WTC11 (cell line): ENCODE data around the gene CASKIN1. TPM values are rescaled to one million over a fixed set of nuclear protein-coding genes. Genes with fewer than 3 reads are reported as not detected.

Experiments
- CREB1 ChIP-seq: sonication (generic); formaldehyde crosslinking; IDR thresholded peaks from 2 replicates; pipeline ENCODE4 v1.8.0; 2023; ENCODE audit warnings: mild to moderate bottlenecking, missing genetic modification reagents
- EMX1 ChIP-seq: fragments of 250-450 bp; sonication (Bioruptor Pico); IDR thresholded peaks from 2 replicates; pipeline ENCODE4 v1.8.0; 2021; ENCODE audit warnings: mild to moderate bottlenecking
- JAZF1 ChIP-seq: fragments of 250-450 bp; sonication (Bioruptor Pico); IDR thresholded peaks from 2 replicates; pipeline ENCODE4 v1.9.0; 2021; ENCODE audit warnings: moderate library complexity, mild to moderate bottlenecking, inconsistent platforms
- SOX15 ChIP-seq: fragments of 250-450 bp; sonication (Bioruptor Pico); IDR thresholded peaks from 2 replicates; pipeline ENCODE4 v1.9.0; 2021; ENCODE audit warnings: mild to moderate bottlenecking
- SP1 ChIP-seq: sonication (generic); formaldehyde crosslinking; conservative IDR thresholded peaks from 2 replicates; pipeline ENCODE4 v1.8.1; 2022; ENCODE audit warnings: missing genetic modification reagents
- ZNF121 ChIP-seq: sonication (generic); formaldehyde crosslinking; IDR thresholded peaks from 2 replicates; pipeline ENCODE4 v1.8.0; 2023; ENCODE audit warnings: missing genetic modification reagents
- ZNF263 ChIP-seq: sonication (generic); formaldehyde crosslinking; IDR thresholded peaks from 2 replicates; pipeline ENCODE4 v1.8.1; 2022; ENCODE audit warnings: low read depth, mild to moderate bottlenecking, moderate library complexity, missing genetic modification reagents
- total RNA-seq: library from RNA; stranded (reverse); gene quantifications from 3 replicates; pipeline ENCODE4 v1.2.3, GENCODE V29; 2021
- TF ChIP-seq, protein P1 (sequence below): fragments of 200-600 bp; IDR thresholded peaks from 2 replicates; pipeline ENCODE4 v1.8.0; 2022; ENCODE audit warnings: antibody characterized with exemption
- TF ChIP-seq, protein P2 (sequence below): sonication (generic); formaldehyde crosslinking; IDR thresholded peaks from 2 replicates; pipeline ENCODE4 v1.8.1; 2022; ENCODE audit warnings: mild to moderate bottlenecking, moderate library complexity, missing genetic modification reagents
- TF ChIP-seq, protein P3 (sequence below): sonication (generic); formaldehyde crosslinking; IDR thresholded peaks from 2 replicates; pipeline ENCODE4 v1.8.1; 2023; ENCODE audit warnings: mild to moderate bottlenecking, missing genetic modification reagents, borderline replicate concordance
- TF ChIP-seq, protein P4 (sequence below): fragments of 250-450 bp; sonication (Bioruptor Pico); IDR thresholded peaks from 2 replicates; pipeline ENCODE4 v1.9.0; 2021; ENCODE audit warnings: mild to moderate bottlenecking
- TF ChIP-seq, protein P5 (sequence below): sonication (generic); formaldehyde crosslinking; IDR thresholded peaks from 2 replicates; pipeline ENCODE4 v1.8.0; 2023; ENCODE audit warnings: mild to moderate bottlenecking, missing genetic modification reagents
- TF ChIP-seq, protein P6 (sequence below): fragments of 250-450 bp; sonication (Bioruptor Pico); IDR thresholded peaks from 2 replicates; pipeline ENCODE4 v1.9.0; 2021; ENCODE audit warnings: mild to moderate bottlenecking
- TF ChIP-seq, protein P7 (sequence below): sonication (generic); formaldehyde crosslinking; IDR thresholded peaks from 2 replicates; pipeline ENCODE4 v1.8.1; 2023; ENCODE audit warnings: mild to moderate bottlenecking, moderate library complexity, missing genetic modification reagents
- TF ChIP-seq, protein P8 (sequence below): fragments of 250-450 bp; sonication (Bioruptor Pico); IDR thresholded peaks from 2 replicates; pipeline ENCODE4 v1.9.0; 2021; ENCODE audit warnings: mild to moderate bottlenecking, borderline replicate concordance
- TF ChIP-seq, protein P9 (sequence below): sonication (generic); formaldehyde crosslinking; IDR thresholded peaks from 2 replicates; pipeline ENCODE4 v1.8.1; 2023; ENCODE audit warnings: mild to moderate bottlenecking, missing genetic modification reagents, moderate library complexity

CASKIN1 gene
- total RNA-seq, 1 experiment from 2014 or later: 9.4 TPM

DNA sequence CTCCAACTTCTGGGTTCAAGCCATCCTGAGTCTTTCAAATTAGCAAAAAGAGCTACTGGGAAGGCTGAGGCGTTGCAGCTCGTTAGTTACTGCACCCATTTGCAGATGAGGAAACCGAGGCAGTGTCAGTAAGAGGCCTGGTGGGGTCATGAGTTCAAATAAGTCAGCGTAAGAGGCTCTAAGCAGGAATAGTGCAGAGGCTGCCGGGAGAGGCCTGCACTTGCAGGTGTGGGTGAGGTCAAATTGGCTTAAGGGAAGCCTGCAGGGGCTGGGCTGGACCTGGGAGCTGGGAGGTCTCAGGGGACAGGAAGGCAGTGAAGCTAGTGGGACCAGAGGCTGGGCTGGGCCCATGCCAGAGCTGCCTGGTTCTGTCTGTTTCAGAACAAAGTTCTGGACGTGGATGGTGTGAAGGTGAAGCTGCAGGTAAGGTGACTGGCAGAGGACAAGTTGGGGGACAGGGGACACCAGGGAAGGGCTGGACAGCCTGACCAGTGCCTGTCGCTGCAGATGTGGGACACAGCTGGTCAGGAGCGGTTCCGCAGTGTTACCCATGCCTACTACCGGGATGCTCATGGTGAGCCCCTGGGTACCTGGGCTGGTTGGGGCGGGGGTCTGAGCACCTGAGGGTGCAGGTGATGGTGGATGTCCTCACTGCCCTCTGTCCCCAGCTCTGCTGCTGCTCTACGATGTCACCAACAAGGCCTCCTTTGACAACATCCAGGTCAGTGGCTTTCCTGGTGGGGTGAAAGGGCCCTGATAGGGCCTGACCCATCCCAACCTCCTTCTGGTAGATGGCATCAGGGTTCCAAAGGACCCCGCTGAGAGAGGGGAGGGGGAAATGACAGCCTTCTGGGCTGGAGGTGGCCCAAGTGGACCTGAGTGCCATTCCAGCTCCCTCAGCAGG lies 45.0 kb downstream of the CASKIN1 start (continued):
- TF ChIP-seq, protein P1, sequence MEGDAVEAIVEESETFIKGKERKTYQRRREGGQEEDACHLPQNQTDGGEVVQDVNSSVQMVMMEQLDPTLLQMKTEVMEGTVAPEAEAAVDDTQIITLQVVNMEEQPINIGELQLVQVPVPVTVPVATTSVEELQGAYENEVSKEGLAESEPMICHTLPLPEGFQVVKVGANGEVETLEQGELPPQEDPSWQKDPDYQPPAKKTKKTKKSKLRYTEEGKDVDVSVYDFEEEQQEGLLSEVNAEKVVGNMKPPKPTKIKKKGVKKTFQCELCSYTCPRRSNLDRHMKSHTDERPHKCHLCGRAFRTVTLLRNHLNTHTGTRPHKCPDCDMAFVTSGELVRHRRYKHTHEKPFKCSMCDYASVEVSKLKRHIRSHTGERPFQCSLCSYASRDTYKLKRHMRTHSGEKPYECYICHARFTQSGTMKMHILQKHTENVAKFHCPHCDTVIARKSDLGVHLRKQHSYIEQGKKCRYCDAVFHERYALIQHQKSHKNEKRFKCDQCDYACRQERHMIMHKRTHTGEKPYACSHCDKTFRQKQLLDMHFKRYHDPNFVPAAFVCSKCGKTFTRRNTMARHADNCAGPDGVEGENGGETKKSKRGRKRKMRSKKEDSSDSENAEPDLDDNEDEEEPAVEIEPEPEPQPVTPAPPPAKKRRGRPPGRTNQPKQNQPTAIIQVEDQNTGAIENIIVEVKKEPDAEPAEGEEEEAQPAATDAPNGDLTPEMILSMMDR: no peak
- TF ChIP-seq, protein P2, sequence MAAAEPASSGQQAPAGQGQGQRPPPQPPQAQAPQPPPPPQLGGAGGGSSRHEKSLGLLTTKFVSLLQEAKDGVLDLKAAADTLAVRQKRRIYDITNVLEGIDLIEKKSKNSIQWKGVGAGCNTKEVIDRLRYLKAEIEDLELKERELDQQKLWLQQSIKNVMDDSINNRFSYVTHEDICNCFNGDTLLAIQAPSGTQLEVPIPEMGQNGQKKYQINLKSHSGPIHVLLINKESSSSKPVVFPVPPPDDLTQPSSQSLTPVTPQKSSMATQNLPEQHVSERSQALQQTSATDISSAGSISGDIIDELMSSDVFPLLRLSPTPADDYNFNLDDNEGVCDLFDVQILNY: peak; percentile 42; the same call in 1 of the 2 replicates
- TF ChIP-seq ZNF121 (CRISPR knock-in tag): no peak
- TF ChIP-seq, protein P3, sequence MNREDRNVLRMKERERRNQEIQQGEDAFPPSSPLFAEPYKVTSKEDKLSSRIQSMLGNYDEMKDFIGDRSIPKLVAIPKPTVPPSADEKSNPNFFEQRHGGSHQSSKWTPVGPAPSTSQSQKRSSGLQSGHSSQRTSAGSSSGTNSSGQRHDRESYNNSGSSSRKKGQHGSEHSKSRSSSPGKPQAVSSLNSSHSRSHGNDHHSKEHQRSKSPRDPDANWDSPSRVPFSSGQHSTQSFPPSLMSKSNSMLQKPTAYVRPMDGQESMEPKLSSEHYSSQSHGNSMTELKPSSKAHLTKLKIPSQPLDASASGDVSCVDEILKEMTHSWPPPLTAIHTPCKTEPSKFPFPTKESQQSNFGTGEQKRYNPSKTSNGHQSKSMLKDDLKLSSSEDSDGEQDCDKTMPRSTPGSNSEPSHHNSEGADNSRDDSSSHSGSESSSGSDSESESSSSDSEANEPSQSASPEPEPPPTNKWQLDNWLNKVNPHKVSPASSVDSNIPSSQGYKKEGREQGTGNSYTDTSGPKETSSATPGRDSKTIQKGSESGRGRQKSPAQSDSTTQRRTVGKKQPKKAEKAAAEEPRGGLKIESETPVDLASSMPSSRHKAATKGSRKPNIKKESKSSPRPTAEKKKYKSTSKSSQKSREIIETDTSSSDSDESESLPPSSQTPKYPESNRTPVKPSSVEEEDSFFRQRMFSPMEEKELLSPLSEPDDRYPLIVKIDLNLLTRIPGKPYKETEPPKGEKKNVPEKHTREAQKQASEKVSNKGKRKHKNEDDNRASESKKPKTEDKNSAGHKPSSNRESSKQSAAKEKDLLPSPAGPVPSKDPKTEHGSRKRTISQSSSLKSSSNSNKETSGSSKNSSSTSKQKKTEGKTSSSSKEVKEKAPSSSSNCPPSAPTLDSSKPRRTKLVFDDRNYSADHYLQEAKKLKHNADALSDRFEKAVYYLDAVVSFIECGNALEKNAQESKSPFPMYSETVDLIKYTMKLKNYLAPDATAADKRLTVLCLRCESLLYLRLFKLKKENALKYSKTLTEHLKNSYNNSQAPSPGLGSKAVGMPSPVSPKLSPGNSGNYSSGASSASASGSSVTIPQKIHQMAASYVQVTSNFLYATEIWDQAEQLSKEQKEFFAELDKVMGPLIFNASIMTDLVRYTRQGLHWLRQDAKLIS (CRISPR knock-in tag): 0 out of 2 replicates have a peak, but pooled peaks have one; percentile 40
- no peak for TF ChIP-seq ZNF263 (CRISPR knock-in tag)
- TF ChIP-seq, protein P4, sequence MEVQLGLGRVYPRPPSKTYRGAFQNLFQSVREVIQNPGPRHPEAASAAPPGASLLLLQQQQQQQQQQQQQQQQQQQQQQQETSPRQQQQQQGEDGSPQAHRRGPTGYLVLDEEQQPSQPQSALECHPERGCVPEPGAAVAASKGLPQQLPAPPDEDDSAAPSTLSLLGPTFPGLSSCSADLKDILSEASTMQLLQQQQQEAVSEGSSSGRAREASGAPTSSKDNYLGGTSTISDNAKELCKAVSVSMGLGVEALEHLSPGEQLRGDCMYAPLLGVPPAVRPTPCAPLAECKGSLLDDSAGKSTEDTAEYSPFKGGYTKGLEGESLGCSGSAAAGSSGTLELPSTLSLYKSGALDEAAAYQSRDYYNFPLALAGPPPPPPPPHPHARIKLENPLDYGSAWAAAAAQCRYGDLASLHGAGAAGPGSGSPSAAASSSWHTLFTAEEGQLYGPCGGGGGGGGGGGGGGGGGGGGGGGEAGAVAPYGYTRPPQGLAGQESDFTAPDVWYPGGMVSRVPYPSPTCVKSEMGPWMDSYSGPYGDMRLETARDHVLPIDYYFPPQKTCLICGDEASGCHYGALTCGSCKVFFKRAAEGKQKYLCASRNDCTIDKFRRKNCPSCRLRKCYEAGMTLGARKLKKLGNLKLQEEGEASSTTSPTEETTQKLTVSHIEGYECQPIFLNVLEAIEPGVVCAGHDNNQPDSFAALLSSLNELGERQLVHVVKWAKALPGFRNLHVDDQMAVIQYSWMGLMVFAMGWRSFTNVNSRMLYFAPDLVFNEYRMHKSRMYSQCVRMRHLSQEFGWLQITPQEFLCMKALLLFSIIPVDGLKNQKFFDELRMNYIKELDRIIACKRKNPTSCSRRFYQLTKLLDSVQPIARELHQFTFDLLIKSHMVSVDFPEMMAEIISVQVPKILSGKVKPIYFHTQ (CRISPR knock-in tag): peak; percentile 83; the same call in 1 of the 2 replicates
- TF ChIP-seq, protein P5, sequence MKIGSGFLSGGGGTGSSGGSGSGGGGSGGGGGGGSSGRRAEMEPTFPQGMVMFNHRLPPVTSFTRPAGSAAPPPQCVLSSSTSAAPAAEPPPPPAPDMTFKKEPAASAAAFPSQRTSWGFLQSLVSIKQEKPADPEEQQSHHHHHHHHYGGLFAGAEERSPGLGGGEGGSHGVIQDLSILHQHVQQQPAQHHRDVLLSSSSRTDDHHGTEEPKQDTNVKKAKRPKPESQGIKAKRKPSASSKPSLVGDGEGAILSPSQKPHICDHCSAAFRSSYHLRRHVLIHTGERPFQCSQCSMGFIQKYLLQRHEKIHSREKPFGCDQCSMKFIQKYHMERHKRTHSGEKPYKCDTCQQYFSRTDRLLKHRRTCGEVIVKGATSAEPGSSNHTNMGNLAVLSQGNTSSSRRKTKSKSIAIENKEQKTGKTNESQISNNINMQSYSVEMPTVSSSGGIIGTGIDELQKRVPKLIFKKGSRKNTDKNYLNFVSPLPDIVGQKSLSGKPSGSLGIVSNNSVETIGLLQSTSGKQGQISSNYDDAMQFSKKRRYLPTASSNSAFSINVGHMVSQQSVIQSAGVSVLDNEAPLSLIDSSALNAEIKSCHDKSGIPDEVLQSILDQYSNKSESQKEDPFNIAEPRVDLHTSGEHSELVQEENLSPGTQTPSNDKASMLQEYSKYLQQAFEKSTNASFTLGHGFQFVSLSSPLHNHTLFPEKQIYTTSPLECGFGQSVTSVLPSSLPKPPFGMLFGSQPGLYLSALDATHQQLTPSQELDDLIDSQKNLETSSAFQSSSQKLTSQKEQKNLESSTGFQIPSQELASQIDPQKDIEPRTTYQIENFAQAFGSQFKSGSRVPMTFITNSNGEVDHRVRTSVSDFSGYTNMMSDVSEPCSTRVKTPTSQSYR (CRISPR knock-in tag): no peak
- no peak for TF ChIP-seq SOX15
- TF ChIP-seq, protein P6, sequence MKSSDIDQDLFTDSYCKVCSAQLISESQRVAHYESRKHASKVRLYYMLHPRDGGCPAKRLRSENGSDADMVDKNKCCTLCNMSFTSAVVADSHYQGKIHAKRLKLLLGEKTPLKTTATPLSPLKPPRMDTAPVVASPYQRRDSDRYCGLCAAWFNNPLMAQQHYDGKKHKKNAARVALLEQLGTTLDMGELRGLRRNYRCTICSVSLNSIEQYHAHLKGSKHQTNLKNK (CRISPR knock-in tag): no peak
- TF ChIP-seq, protein P7, sequence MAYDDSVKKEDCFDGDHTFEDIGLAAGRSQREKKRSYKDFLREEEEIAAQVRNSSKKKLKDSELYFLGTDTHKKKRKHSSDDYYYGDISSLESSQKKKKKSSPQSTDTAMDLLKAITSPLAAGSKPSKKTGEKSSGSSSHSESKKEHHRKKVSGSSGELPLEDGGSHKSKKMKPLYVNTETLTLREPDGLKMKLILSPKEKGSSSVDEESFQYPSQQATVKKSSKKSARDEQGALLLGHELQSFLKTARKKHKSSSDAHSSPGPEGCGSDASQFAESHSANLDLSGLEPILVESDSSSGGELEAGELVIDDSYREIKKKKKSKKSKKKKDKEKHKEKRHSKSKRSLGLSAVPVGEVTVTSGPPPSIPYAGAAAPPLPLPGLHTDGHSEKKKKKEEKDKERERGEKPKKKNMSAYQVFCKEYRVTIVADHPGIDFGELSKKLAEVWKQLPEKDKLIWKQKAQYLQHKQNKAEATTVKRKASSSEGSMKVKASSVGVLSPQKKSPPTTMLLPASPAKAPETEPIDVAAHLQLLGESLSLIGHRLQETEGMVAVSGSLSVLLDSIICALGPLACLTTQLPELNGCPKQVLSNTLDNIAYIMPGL: no peak
- peak; percentile 69 for TF ChIP-seq CREB1 (CRISPR knock-in tag)
- TF ChIP-seq JAZF1: no peak
- TF ChIP-seq EMX1 (CRISPR knock-in tag): peak; percentile 44
- TF ChIP-seq, protein P8, sequence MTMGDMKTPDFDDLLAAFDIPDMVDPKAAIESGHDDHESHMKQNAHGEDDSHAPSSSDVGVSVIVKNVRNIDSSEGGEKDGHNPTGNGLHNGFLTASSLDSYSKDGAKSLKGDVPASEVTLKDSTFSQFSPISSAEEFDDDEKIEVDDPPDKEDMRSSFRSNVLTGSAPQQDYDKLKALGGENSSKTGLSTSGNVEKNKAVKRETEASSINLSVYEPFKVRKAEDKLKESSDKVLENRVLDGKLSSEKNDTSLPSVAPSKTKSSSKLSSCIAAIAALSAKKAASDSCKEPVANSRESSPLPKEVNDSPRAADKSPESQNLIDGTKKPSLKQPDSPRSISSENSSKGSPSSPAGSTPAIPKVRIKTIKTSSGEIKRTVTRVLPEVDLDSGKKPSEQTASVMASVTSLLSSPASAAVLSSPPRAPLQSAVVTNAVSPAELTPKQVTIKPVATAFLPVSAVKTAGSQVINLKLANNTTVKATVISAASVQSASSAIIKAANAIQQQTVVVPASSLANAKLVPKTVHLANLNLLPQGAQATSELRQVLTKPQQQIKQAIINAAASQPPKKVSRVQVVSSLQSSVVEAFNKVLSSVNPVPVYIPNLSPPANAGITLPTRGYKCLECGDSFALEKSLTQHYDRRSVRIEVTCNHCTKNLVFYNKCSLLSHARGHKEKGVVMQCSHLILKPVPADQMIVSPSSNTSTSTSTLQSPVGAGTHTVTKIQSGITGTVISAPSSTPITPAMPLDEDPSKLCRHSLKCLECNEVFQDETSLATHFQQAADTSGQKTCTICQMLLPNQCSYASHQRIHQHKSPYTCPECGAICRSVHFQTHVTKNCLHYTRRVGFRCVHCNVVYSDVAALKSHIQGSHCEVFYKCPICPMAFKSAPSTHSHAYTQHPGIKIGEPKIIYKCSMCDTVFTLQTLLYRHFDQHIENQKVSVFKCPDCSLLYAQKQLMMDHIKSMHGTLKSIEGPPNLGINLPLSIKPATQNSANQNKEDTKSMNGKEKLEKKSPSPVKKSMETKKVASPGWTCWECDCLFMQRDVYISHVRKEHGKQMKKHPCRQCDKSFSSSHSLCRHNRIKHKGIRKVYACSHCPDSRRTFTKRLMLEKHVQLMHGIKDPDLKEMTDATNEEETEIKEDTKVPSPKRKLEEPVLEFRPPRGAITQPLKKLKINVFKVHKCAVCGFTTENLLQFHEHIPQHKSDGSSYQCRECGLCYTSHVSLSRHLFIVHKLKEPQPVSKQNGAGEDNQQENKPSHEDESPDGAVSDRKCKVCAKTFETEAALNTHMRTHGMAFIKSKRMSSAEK: 0 out of 2 replicates have a peak, but pooled peaks have one; percentile 2
- TF ChIP-seq, protein P9, sequence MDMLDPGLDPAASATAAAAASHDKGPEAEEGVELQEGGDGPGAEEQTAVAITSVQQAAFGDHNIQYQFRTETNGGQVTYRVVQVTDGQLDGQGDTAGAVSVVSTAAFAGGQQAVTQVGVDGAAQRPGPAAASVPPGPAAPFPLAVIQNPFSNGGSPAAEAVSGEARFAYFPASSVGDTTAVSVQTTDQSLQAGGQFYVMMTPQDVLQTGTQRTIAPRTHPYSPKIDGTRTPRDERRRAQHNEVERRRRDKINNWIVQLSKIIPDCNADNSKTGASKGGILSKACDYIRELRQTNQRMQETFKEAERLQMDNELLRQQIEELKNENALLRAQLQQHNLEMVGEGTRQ: no peak
- no peak; the same call in 1 of the 2 replicates for TF ChIP-seq SP1 (CRISPR knock-in tag)
